GM19455 (cell line): ENCODE data around the gene DNAH17.

Source experiments
- ATAC-seq: cut with Tn5 transposase; IDR thresholded peaks from one replicate; pipeline ENCODE4 v1.9.1; 2021; ENCODE audit not compliant: unreplicated experiment

DNAH17 gene

DNA sequence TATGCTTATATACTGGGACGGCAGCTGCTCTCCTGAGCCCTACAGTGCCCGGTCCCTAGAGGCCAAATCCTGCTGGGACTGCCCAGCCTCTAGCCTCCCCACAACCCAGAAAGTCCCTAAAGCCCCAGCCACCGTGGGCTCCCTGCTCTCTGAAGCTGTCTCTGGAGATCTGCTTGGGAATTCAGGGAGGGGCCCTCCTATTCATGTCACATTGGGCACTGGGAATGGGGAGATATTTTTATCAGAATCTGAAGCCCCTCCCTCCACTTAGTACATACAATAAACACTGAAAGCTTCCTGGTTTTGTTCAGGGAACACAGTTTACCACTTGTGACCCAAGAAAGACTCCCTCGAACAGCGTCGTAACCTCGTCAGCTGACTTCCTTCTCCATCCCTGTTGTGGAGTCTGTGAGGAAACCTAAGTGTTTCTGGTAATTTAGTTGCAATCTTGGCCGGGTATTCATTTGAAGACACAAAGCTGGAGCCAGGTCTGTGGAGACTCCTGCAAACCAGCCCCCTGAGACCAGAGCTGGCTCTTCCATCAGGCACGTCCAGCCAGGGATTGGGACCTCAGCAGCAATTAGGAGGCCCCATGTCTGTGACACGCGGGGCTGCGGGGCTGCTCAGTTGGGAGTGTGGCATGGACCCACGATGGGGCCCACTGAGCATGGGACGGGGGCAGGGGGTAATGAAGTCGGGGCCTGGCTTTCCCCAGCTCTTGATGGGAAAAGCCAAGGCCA, 160.2 kb downstream of the DNAH17 start:
- ATAC-seq, result no peak

GRCh38 chr17:78415821-78416711, 161.1 kb downstream of the DNAH17 start:
- no peak for ATAC-seq

GRCh38 chr17:78414178-78415162, 162.7 kb downstream of the DNAH17 start:
- ATAC-seq, result no peak

DNA sequence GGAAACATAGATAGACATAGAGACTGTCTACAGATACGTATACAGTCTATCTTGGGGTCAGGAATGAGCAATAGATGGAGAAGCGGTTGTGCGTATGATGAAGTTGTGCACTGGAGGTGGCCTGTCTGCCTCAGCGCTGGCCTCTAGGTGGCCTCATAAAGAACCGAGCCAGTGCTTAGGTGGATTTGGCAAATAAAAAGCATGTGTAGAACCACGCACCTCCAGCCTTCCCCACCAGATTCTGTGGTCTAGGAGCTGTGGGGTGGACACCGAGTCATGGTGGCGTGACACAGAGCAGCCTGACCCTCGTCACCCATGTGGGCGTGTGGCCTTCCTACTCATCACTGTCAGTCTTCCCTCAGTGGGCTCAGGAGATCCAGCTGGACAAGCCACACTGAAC, 164.8 kb downstream of the DNAH17 start:
- ATAC-seq, result no peak

- no peak for ATAC-seq
These were observed 165.8 kb downstream of the DNAH17 start for GRCh38 chr17:78411241-78411857.

- ATAC-seq, result no peak
These were observed 167.8 kb downstream of the DNAH17 start for GRCh38 chr17:78409191-78409928.

DNA sequence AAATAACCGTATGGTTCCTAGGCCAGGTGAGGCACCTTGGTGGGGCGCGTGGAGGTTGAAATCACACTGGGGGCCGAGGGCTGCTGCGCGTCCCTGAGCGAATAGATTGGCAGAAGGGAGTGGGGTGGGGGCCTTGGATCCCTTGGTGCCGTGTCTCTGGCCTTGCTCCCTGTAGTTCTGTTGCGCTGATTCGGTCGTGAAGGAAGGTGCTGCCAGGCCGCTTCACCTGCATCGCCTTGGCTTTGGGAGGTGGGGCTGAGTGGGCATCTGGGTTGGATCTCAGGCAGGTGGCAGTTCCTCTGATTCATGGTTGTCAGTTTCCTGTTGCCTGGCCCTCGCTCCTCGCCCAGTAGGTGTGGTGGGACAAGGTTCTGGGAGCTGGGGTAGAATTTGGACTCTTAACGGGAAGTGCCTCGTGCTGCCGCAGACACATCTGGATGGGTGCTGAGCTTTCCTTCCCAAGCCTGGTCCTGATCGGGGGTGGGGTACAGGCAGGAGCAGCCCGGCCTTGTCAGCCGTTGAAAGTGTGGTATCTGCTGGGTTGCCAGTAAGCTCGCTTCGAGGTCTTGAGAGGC, 168.6 kb downstream of the DNAH17 start:
- ATAC-seq, result no peak

DNA sequence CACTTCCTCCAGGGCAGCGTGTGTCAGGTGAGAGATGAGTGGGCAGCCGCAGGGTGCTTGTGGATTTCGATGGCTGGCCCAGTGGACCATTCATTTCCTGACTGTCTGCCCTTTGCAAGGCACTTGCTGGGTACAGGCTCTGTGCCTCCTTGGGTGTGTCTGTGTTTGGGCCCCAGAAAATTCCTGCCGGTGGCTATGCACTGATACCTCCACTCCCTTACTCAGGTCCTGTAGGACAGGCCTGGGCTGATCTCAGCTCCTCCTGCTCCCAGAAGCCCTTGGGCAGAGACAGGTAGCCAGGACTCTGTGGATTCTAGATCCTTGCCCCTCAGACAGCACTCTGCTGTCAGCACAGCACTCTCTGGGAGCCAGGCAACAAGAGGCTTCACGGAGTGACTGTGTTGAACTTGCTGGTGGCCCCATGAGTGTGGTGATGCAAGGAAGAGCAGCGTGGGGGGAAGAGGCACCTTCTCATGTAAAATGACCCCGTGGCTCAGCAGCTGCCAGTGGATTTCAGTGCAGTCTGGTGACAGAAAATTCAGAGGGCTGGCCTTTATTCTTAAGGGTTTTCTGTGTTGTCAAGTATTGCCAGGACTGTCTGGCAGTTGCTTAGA, 169.7 kb downstream of the DNAH17 start:
- no peak for ATAC-seq

DNA sequence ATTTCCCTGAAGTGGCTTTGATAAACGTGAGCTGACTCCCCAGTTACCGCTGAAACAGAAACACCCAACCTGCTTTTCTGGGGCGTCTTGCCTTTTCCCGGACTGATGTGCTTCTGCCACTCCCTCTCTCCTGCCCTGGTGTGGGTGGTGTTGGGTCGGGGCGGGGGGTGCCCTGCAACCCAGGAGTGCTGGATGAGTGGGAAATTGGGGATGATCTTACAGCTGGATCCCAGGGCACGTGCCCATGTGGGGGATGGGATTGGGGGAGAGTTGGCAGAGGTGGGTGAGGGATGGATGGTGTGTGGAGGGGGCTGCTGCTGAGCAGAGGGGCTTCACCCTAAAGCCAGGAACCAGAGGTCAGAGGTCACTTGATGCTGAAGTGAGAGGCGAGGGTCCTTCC, 170.3 kb downstream of the DNAH17 start:
- ATAC-seq, result no peak

DNA sequence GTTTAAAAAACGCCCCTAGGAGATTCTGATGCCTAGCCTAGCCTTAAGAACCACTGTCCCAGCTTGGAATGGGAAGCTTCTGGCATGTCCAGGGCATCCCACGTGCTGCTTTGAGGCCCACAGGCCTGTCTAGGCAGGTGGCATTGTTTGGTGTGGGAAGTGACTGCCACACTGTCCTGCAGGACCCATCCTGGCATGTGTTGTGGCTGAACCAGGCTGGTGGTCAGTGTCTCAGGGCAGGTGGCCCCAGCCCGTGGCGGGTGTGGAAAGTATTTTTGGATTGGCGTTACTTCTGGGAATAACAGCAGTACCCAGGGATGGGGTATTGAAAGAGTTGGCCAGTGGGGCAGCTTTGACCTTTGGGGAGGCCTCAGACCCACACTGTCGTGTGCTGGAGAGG, 170.8 kb downstream of the DNAH17 start:
- ATAC-seq, result no peak

DNA sequence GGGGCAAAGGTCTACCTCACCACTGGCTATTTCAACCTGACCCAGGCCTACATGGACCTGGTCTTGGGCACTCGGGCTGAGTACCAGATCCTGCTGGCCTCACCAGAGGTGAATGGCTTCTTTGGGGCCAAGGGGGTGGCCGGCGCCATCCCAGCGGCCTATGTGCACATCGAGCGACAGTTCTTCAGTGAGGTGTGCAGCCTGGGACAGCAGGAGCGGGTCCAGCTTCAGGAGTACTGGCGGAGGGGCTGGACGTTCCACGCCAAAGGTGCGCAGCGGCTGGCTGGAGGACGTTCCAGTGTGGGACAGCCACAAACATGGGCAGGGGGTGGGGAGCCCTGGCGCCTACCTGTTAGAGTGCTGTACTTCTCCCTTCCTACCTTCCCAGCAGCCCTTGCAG, 173.4 kb downstream of the DNAH17 start:
- no peak for ATAC-seq

DNA sequence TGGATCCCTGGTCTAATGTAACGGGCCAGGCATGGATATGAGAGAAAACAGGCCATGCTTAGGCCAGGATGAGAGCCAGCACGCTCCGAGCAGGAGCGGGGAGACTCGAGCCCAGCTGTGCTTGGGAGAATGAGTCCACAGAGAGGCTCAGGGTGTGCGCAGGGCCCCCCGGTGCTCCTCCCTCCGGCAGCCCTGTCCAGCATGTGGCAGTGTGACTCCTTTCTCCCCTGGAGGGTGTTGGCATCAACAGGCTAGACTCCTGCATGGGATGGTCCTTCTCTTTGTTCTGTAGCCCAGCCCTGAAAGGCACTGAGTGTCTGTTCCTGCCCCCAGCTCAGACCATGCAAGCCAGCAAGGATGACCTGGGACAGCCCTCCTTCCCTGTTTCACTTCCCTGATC, 175.3 kb downstream of the DNAH17 start:
- ATAC-seq, result no peak

DNA sequence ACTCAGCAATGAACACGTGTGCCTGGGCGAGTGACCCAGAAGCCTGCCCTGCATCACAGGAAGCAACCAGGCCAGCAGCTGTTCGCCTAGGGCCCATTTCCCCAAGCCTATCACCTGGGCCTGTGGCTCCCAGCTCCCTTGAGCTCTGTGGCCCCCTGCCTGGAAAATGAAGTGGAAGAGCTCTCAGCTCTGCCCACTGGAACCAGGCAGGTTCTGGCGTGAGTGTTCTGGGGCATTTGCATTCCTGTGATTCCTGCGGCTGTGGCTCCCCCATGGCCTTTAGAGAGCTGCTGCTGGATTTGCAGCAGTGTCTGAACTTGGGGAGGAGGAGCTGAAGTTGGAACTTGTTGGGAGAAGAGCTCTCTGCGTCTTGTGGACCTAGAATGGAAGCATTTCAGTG, 175.9 kb downstream of the DNAH17 start:
- ATAC-seq, result no peak

DNA sequence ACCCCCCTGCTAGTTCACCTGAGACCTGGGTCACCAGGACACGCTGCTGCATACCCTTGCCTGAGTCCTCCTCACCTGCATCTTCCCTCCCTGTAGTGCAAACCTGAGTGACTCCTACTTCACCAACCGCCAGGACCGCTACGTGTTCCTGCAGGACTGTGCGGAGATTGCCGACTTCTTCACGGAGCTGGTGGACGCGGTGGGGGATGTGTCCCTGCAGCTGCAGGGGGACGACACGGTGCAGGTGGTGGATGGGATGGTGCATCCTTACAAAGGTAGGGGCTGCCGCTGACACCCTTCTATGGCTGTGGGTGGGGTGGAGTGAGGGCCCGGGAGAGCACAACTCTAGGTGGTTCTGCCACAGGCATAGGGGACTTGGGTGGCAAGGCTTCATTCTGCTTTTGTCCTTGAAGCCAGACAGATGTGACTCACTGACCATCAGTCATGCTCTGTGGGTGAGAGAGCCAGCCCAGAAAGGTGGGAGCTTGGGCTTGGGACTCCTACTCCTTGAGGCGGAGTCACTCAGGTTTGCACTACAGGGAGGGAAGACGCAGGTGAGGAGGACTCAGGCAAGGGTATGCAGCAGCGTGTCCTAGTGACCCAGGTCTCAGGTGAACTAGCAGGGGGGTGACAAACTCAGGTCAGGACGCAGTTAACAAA, 176.5 kb downstream of the DNAH17 start:
- no peak for ATAC-seq

- ATAC-seq, result no peak
These were observed 177.5 kb downstream of the DNAH17 start for GRCh38 chr17:78399693-78400144.

DNA sequence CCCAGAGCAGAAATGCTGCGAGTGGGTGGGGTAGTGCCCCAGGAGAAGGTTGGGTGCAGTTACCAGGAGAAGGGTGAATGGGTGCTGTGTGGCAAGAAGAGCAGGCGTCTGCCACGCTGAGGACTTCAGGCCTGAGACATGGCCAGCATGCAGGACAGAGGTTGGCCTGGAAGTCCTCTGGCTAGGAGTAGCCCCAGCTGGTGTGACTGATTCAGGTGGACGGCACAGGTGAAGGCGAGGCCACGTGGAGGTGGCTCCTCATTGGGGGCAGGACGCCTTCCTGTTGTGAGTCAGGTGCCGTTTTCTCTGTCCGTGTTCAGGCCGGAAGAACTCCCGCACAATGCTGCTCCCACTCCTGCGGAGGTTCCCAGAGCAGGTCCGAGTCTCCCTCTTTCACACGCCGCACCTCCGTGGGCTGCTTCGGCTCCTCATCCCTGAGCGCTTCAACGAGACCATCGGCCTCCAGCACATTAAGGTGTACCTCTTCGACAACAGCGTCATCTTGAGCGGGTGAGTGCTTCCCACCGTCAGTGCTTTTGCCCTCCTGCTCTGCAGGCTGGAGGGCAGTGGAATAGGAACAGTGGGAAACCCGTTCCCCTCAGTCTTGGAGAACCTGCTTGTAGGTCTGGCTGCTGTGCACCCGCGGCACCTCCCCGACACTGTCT, 178.0 kb downstream of the DNAH17 start:
- no peak for ATAC-seq

GRCh38 chr17:78398390-78398789, 178.8 kb downstream of the DNAH17 start:
- no peak for ATAC-seq

GRCh38 chr17:78397681-78398101, 179.5 kb downstream of the DNAH17 start:
- ATAC-seq, result no peak
